T-cell (primary cell): ENCODE data around the gene SNRPD2. TPM values are rescaled to one million over a fixed set of nuclear protein-coding genes. Genes with fewer than 3 reads are reported as not detected.

Source experiments
- ATAC-seq, 4 experiments: fragments of 200-7000 bp in 3 of 4; fragments of 150-1000 bp in 1 of 4; cut with Tn5 transposase; replicated peaks in 1 of 4; 1 replicate in 3 of 4; 2 replicates in 1 of 4; pipeline ENCODE4 v1.10.0; 2021; ENCODE audit warnings: moderate library complexity in 3 of 4, mild to moderate bottlenecking in 2 of 4, moderate number of reproducible peaks in 1 of 4
- CTCF ChIA-PET, 2 donors: fragments of 300-600 bp; sonication (Branson Sonifier 250); formaldehyde crosslinking; loops; one replicate each; lab custom pipeline; 2022; ENCODE audit warnings: antibody characterized with exemption in 2 of 2; lab: Charles Lee
- POLR2A ChIA-PET, 2 donors: fragments of 300-600 bp; sonication (Branson Sonifier 250); formaldehyde crosslinking; loops; one replicate each; lab custom pipeline; 2022; ENCODE audit warnings: antibody characterized with exemption in 2 of 2; lab: Charles Lee
- DNase-seq, 35 experiments: peaks; one replicate each; pipeline versions ENCODE4 v3.0.0 to v3.0.0-alpha.2; 2013 to 2023
- H3K27ac ChIP-seq: one replicate; pipeline ENCODE4 v1.5.1; 2013; ENCODE audit warnings: low read length
- H3K27me3 ChIP-seq, 2 experiments: replicated peaks in 1 of 2; 1 replicate in 1 of 2; 2 replicates in 1 of 2; pipeline versions ENCODE4 v1.6.1 to v1.7.0; 2013; ENCODE audit warnings: low read length in 1 of 2, mixed read lengths in 1 of 2; ENCODE audit not compliant: control insufficient read depth in 2 of 2, insufficient read depth in 2 of 2; ENCODE audit errors: extremely low read depth in 1 of 2
- H3K36me3 ChIP-seq, 2 donors: 1 replicate in 1 of 2; 2 replicates in 1 of 2; pipeline versions ENCODE4 v1.6.1 to v1.7.0; 2013; ENCODE audit warnings: low read length in 1 of 2; ENCODE audit not compliant: control insufficient read depth in 2 of 2, insufficient read depth in 1 of 2; ENCODE audit errors: extremely low read depth in 1 of 2
- H3K4me1 ChIP-seq, 2 experiments: 1 replicate in 1 of 2; 2 replicates in 1 of 2; pipeline versions ENCODE4 v1.6.1 to v1.7.0; 2013; ENCODE audit warnings: low read length in 2 of 2, mixed read lengths in 1 of 2; ENCODE audit not compliant: insufficient read depth in 2 of 2, control insufficient read depth in 1 of 2; ENCODE audit errors: extremely low read depth in 1 of 2
- H3K4me3 ChIP-seq, 2 donors: 1 replicate in 1 of 2; 2 replicates in 1 of 2; pipeline versions ENCODE4 v1.5.1 to v1.7.0; 2013; ENCODE audit warnings: mild to moderate bottlenecking in 2 of 2, low read length in 1 of 2, moderate library complexity in 1 of 2; ENCODE audit not compliant: control insufficient read depth in 1 of 2; ENCODE audit errors: extremely low read depth in 1 of 2
- H3K9me3 ChIP-seq: 2 replicates; pipeline ENCODE4 v1.7.0; 2013
- H3K27ac Mint-ChIP-seq, 2 donors: one replicate each; pipeline ENCODE4 v1.8.0; 2020 to 2021; ENCODE audit warnings: mild to moderate bottlenecking in 2 of 2, mixed read lengths in 2 of 2
- H3K27me3 Mint-ChIP-seq, 2 donors: one replicate each; pipeline ENCODE4 v1.8.0; 2021 to 2022; ENCODE audit warnings: mixed read lengths in 2 of 2
- H3K36me3 Mint-ChIP-seq: one replicate; pipeline ENCODE4 v1.8.0; 2021; ENCODE audit warnings: mixed read lengths
- H3K4me1 Mint-ChIP-seq, 3 donors: one replicate each; pipeline ENCODE4 v1.8.0; 2020 to 2022; ENCODE audit warnings: mixed read lengths in 3 of 3, mild to moderate bottlenecking in 1 of 3
- H3K4me3 Mint-ChIP-seq, 3 donors: one replicate each; pipeline ENCODE4 v1.8.0; 2020 to 2022; ENCODE audit warnings: mild to moderate bottlenecking in 3 of 3, mixed read lengths in 3 of 3, moderate library complexity in 3 of 3
- H3K9me3 Mint-ChIP-seq, 3 donors: one replicate each; pipeline ENCODE4 v1.8.0; 2020 to 2022; ENCODE audit warnings: mixed read lengths in 3 of 3
- WGBS: methylation state at CpG from one replicate; pipeline ENCODE4 v1.1.5; 2013; ENCODE audit warnings: missing lambda C conversion rate; ENCODE audit not compliant: insufficient coverage; 5-methylcytosine and 5-hydroxymethylcytosine counted together
- total RNA-seq, 35 experiments: library from RNA in 6 of 35; stranded (reverse) in 6 of 35; fragments of 120-200 nt in 1 of 35; gene quantifications; one replicate each; pipeline versions ENCODE4 v1.2.1 to v1.2.4 and lab custom pipeline; 2013 to 2026

The SNRPD2 gene
- total RNA-seq, 5 donors from 2014 or later (not counting 1 experiment from before 2014, with no cell fraction given), result 375 to 450 (median 395) TPM

DNA sequence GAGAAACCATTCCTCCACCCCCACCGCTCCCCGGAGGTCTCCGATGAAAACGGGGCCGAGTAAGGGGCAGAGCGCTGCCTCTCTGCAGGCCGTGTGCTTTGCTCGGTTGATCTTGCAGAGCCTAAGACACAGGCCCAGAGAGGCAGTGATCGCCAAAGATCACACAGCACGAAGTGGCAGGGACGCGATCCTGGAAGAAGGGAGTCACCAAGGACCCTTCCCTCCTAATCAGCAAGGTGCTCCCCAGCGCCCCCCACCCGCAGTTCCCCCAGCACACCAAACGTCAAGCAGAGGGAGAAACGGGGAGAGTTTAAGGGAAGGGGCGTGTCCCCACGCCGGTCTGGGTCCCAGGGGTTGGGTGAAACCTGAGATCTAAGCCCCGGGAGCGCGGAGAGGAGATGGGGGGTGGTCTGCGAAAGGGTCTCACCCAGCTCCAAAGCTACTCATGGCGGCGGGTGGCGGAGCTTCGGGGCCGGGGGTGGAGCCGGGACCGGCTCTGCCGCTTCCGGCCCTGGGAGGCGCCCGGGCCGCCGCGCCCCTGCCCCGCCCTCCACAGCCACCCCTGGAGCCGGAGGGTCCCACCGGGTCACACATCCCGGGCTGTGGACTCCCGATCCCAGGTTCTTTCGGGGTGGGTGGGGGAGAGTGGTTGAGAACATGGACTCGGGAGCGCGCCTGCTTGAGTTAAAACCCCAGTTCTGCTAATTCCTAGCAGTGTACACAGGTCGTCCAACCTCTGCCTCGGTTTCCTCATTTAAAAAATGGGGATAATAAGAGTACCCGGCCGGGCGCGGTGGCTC, 52.6 kb downstream of the SNRPD2 start, which contains the start of gene EML2:
TSS of gene EML2 (minus strand) at position 468 of the 800 bp plus-strand sequence. CDS start at position 447, 21 bp downstream.
- ATAC-seq (peak; percentile 20 to 50 (median 44)), DNase-seq (peak in 31 of 35 experiments; percentile 15 to 68 (median 35))
- H3K4me3 Mint-ChIP-seq, result peak within 1 kb of the TSS; percentile 92 to 95 (median 93)
- H3K27ac Mint-ChIP-seq, result peak within 1 kb of the TSS; percentile 89 to 90
- Histone ChIP-seq H3K4me3 (peak within 1 kb of the TSS; percentile 68 to 75), H3K9me3 (no peaks in the 10 kb centered on the region), H3K4me1 (peaks cover 9 to 57% of the 10 kb centered on the region in 2 experiments), H3K36me3 (no peaks in the 10 kb centered on the region), H3K27me3 (no peaks in the 10 kb centered on the region), H3K27ac (peak within 1 kb of the TSS; percentile 44)
- no peaks in the 10 kb centered on the region for H3K27me3 Mint-ChIP-seq
- no peaks in the 10 kb centered on the region for H3K9me3 Mint-ChIP-seq
- POLR2A ChIA-PET, result interaction anchor here in 1 of 2 donors (0.5 to 0.6 kb wide), 2 partner anchors 23 to 65 kb away, joined by 4 to 6 read pairs; no protein-coding TSS in a partner anchor
- H3K36me3 Mint-ChIP-seq, result peaks cover 6% of the 10 kb centered on the region
- peaks cover 40 to 44% (median 42%) of the 10 kb centered on the region in 3 donors for H3K4me1 Mint-ChIP-seq
- 2% methylated on average over 39 of the region's 52 CpGs for WGBS
- CTCF ChIA-PET, result interaction anchor here (0.6 kb wide), 2 partner anchors 35 to 41 kb away, joined by 3 to 5 read pairs; no protein-coding TSS in a partner anchor

DNA sequence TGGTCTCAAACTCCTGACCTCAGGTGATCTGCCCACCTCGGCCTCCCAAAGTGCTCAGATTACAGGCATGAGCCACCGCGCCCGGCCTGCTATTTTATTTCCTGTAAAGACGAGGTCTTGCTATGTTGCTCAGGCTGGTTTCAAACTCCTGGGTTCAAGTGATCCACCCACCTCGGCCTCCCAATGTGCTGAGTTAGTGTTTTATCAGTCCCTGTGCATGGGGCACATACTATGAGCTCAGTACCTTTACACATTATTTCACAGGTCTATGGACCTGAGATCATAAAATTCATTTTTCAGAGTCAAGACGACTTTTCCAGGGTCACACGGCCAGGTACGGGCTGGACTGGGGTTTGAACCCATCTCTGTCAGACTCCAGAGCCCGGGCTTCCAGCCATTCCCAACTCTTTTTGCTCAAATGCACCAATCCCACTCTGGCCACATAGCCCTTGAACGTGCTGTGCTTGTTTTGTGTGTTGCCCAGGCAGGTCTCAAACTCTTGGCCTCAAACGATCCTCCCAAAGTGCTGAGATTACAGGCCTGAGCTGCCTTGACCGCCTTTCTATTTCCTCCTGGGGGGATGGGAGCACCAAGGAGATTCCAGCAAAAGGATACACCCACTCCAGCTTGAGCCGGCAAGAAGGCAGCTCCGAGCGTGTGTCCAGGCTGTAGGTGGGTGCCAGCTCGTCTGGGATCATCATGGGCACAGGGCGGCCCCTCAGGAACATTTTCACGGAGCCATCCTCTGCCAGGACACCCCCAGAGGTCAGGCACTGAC, 53.7 kb downstream of the SNRPD2 start:
- Mint-ChIP-seq H3K36me3 (peaks cover 7% of the 10 kb centered on the region), H3K4me3 (peak overlapping the region; percentile 92 to 95 (median 93)), H3K4me1 (peaks cover 32 to 39% (median 33%) of the 10 kb centered on the region in 3 donors), H3K27ac (no peak overlapping the region), H3K27me3 (no peaks in the 10 kb centered on the region), H3K9me3 (no peaks in the 10 kb centered on the region)
- WGBS, result 91% methylated on average over 16 of the region's 19 CpGs
- POLR2A ChIA-PET, result no interaction called here
- H3K27ac ChIP-seq, result no peak overlapping the region
- CTCF ChIA-PET, result interaction anchor here in 1 of 2 donors (0.7 kb wide), 1 partner anchor 152 kb away, joined by 3 read pairs; no protein-coding TSS in a partner anchor
- DNase-seq (no peak), ATAC-seq (no peak)
- H3K4me3 ChIP-seq, result peak overlapping the region; percentile 68 to 75
- no peaks in the 10 kb centered on the region for H3K36me3 ChIP-seq
- H3K9me3 ChIP-seq, result no peaks in the 10 kb centered on the region
- no peaks in the 10 kb centered on the region for H3K27me3 ChIP-seq
- peaks cover 9 to 50% of the 10 kb centered on the region in 2 experiments for H3K4me1 ChIP-seq

Other genes starting within 250 kb of the SNRPD2 start
- gene FOSB, start 224.0 kb downstream of the SNRPD2 start, total RNA-seq, result 1,000 to 10,000 TPM in 1 of 5 donors, 100 to 1,000 TPM in 1, 10 to 100 TPM in 1, 1 to 10 TPM in 2; 6.7 to 1,173 (median 10.4) TPM
- gene RTN2, start 194.9 kb downstream of the SNRPD2 start, total RNA-seq, result 1 to 10 TPM; 1.7 to 2.5 (median 2.2) TPM
- 10 to 100 TPM in 2 of 5 donors, 1 to 10 TPM in 3; 5.6 to 14.6 (median 10.0) TPM for gene PPM1N, start 193.5 kb downstream of the SNRPD2 start, total RNA-seq
- gene VASP, start 184.5 kb downstream of the SNRPD2 start, total RNA-seq, result 100 to 1,000 TPM in 3 of 5 donors, 10 to 100 TPM in 2; 77.4 to 113 (median 101) TPM
- 10 to 100 TPM in 2 of 5 donors, 1 to 10 TPM in 3; 7.9 to 11.4 (median 9.6) TPM for gene OPA3, start 107.2 kb downstream of the SNRPD2 start, total RNA-seq
- gene GPR4, start 89.7 kb downstream of the SNRPD2 start, total RNA-seq, result under 1 TPM in 1 of 5 donors, not detected in 4; 0.20 TPM
- 10 to 100 TPM; 63.7 to 90.5 (median 74.1) TPM for gene EML2, start 52.6 kb downstream of the SNRPD2 start, total RNA-seq
- gene GIPR, start 23.7 kb downstream of the SNRPD2 start, total RNA-seq, result 10 to 100 TPM in 1 of 5 donors, 1 to 10 TPM in 4; 6.9 to 10.8 (median 7.1) TPM
- 10 to 100 TPM in 3 of 5 donors, 1 to 10 TPM in 2; 5.4 to 13.7 (median 10.3) TPM for gene QPCTL, start 713 bp upstream of the SNRPD2 start, total RNA-seq
- gene FBXO46, start 38.9 kb upstream of the SNRPD2 start, total RNA-seq, result 10 to 100 TPM; 27.9 to 48.3 (median 38.0) TPM
- not detected for gene MEIOSIN, start 41.5 kb upstream of the SNRPD2 start, total RNA-seq
- 1 to 10 TPM in 3 of 5 donors, under 1 TPM in 2; 0.89 to 2.1 (median 1.3) TPM for gene SIX5, start 77.3 kb upstream of the SNRPD2 start, total RNA-seq
- gene DMPK, start 90.5 kb upstream of the SNRPD2 start, total RNA-seq, result 10 to 100 TPM; 31.4 to 46.4 (median 36.9) TPM
- 10 to 100 TPM; 28.4 to 53.3 (median 44.6) TPM for gene DMWD, start 100.9 kb upstream of the SNRPD2 start, total RNA-seq
- gene RSPH6A, start 123.4 kb upstream of the SNRPD2 start, total RNA-seq, result under 1 TPM; 0.20 to 0.47 (median 0.38) TPM
- gene SYMPK, start 171.2 kb upstream of the SNRPD2 start, total RNA-seq, result 100 to 1,000 TPM in 1 of 5 donors, 10 to 100 TPM in 4; 89.7 to 102 (median 94.7) TPM
- under 1 TPM in 1 of 5 donors, not detected in 4; 0.16 TPM for gene FOXA3, start 172.4 kb upstream of the SNRPD2 start, total RNA-seq
- gene IRF2BP1, start 194.2 kb upstream of the SNRPD2 start, total RNA-seq, result 10 to 100 TPM; 22.7 to 42.3 (median 38.0) TPM
- 10 to 100 TPM in 3 of 5 donors, 1 to 10 TPM in 2; 7.3 to 17.5 (median 16.9) TPM for gene MYPOP, start 210.7 kb upstream of the SNRPD2 start, total RNA-seq
- not detected for gene NANOS2, start 222.8 kb upstream of the SNRPD2 start, total RNA-seq